HG02840 (cell line): ENCODE results near the gene H6PD.

ENCODE experiments used
- ATAC-seq: cut with Tn5 transposase; IDR thresholded peaks from one replicate; pipeline ENCODE4 v1.9.1; 2021; ENCODE audit warnings: mild to moderate bottlenecking, moderate library complexity, moderate number of reproducible peaks; ENCODE audit not compliant: unreplicated experiment, low FRiP score

The H6PD gene

GRCh38 chr1:9251501-9251900 lies 16.9 kb downstream of the H6PD start:
- no peak for ATAC-seq

- no peak for ATAC-seq
These were observed 18.4 kb downstream of the H6PD start for GRCh38 chr1:9253004-9253403.

DNA sequence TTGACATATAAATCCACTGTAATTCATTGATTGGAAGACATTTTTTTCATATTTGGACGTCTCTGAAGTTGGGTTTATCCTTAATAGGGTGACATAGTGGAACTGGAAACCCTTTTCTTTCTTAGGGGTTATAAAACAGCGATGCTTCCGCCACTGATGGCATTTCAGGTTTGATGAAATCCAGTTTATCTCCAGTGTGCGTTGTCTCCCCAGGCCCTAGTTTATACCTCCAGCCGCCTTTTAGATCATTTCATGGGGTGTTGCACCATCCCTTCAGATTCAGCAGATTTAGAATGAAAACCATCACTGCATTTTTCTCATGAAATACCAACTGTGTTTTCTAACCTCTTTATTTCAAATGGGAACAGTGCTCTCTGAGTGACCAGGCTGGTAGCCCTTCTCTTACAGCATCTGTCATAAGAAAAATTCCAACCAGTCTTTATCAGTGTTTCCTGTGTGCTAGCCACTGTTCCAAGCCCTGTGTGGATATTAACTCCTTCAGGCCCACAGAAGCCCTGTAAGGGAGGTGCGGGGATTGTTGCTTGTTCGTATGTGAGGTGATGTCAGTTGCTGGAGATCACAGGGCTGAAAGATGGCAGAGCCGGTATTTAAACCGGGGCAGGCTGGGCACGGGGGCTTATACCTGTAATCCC lies 19.0 kb downstream of the H6PD start:
- no peak for ATAC-seq

GRCh38 chr1:9256332-9256731 lies 21.8 kb downstream of the H6PD start:
- no peak for ATAC-seq

GRCh38 chr1:9257851-9258250 lies 23.3 kb downstream of the H6PD start:
- ATAC-seq = no peak

- no peak for ATAC-seq
These were observed 24.1 kb downstream of the H6PD start for GRCh38 chr1:9258629-9259028.

- no peak for ATAC-seq
These were observed 25.6 kb downstream of the H6PD start for GRCh38 chr1:9260059-9260766.

- no peak for ATAC-seq
These were observed 26.9 kb downstream of the H6PD start for GRCh38 chr1:9261496-9261895.

GRCh38 chr1:9262096-9262986 lies 27.8 kb downstream of the H6PD start:
- no peak for ATAC-seq

DNA sequence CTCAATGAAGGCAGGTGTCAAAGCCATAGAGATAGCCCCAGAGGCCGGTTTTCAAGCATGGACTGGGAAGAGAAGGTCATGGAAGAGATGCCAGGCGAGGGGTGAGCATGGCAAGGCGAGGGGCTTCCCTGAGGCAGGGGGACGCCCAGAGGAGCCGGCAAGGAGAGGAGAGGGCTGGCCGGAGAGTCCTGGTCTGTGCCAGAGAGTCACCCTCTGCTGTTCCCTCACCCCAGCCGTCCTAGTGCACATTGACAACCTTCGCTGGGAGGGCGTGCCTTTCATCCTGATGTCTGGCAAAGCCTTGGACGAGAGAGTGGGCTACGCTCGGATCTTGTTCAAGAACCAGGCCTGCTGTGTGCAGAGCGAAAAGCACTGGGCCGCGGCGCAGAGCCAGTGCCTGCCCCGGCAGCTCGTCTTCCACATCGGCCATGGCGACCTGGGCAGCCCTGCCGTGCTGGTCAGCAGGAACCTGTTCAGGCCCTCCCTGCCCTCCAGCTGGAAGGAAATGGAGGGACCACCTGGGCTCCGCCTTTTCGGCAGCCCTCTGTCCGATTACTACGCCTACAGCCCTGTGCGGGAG lies 28.8 kb downstream of the H6PD start:
- ATAC-seq = no peak

- no peak for ATAC-seq
These were observed 29.7 kb downstream of the H6PD start for GRCh38 chr1:9263984-9264872.

- ATAC-seq = no peak
These were observed 30.5 kb downstream of the H6PD start for GRCh38 chr1:9265037-9265436.

GRCh38 chr1:9265968-9266367 lies 31.4 kb downstream of the H6PD start:
- ATAC-seq = no peak

- ATAC-seq = no peak
These were observed 32.7 kb downstream of the H6PD start for GRCh38 chr1:9267352-9267686.

- ATAC-seq = no peak
These were observed 33.4 kb downstream of the H6PD start for GRCh38 chr1:9267827-9268581.

- ATAC-seq = no peak
These were observed 34.5 kb downstream of the H6PD start for GRCh38 chr1:9269078-9269501.

DNA sequence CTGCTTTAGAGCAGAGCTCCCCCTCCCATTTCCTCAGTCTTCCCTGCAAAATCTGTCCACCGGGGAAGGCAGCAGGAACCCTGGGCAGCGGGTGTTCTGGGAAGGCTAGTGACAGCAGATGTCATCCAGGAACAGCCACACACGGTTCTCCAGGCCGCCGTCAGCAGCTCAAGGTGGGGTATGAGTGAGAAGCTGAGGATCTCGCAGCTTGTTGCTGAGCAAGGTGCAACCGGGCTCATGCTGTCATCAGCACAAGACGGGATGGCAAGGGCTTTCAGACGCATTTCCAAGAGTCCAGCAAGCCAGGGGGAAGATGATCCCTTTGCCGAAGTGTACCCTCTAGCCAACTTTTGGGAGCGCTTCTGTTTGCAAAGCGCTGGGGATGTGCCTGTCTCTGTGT lies 35.1 kb downstream of the H6PD start:
- no peak for ATAC-seq

DNA sequence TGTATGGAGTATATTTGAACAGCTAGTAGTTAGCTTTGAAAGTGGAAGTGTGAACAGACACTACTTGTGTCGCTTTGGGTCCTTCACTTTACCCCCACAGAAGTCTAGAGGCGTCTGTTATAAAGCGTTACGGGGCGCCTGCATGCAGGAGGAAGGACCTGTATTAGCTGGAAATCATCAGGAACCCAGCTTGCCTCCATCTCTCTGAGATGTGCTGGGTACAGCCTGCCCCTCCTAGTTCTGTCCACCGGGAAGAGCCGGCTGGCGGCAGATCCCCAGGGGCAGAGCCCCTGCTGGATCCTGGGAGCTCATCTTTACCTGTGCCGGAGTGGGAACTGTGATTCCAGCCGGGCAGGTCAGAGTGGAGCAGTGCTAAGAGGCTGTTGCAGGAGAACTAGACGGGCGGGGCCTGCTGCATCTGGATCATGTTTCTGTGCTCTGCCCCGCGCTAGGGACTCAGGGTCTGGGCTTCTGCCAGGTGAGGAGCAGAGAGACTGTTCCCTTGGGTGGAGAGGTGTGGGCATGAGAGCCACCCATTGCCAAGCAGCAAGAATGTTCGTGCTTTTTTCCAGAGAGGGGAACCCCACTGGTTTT lies 35.8 kb downstream of the H6PD start:
- ATAC-seq = no peak

GRCh38 chr1:9271283-9271682 lies 36.7 kb downstream of the H6PD start:
- ATAC-seq = no peak
